Tracheal epithelial cell (primary cell): ENCODE data around the gene TEKT1. TPM values are rescaled to one million over a fixed set of nuclear protein-coding genes. Genes with fewer than 3 reads are reported as not detected.

Source experiments
- total RNA-seq: library from RNA; depleted of rRNA; stranded (reverse); fragments of >200 nt; gene quantifications from 2 replicates; pipeline ENCODE4 v1.2.1, GENCODE V29; 2014

TEKT1 gene
- not detected in 2 replicates for total RNA-seq

DNA sequence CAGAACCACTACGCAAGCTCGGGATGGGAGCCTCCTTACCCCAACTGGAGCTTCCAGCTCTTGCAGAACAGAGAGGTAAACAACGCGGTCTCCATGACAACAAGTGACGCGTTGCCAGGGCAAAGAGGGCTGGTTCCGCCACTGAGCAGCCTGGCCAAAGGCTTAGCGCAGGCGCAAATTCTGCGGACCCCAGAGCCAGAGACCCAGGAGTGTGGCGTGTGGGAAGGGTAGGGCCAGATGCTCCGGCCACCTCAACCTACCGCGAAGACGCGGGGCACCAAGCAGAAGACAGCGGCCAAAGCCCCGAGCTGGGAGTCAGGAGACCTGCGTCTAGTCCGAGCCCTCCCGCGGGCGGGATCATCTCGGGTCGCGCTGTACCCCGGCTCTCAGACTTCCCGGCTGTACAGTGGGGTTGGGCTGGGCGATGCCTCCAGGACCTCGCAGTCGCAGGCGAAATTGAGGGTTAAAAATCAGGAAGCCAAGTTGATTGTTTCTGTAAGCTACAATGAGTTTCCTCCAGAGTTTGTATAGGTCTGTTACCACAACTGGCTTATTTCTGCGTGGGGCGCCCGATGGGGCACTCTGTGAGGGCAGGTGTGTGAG is at the start of gene TEKT1:
TEKT1 (minus strand) TSS at position 69 of the 603 bp plus-strand sequence. CDS start 1,353 bp downstream, outside the sequence.

DNA sequence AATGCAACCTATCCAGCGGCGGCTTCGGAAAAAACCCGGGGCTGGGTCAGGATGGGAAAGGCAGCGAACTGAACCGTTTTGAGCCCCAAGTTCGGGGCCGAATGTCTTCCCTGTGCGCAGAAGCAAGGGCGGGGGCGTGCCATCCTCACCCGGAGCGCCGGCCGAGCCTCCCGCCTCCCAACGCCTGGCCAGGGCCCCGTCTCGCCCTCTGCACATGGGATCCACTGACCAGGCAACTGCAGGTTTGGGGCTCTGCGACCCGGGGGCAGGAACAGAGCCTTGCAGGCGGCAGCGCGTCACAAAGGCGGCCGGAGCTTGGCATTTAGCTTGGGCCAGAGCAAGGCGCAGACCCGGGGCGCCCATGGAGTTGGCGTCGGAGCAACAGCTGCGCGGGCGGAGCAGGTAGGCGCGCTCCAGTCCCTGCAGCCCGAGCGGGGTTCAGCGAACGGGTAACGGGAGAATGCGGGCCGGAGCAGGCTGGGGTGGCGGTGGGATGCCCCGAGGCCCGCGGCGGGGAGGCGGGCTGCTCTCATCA is 55.6 kb downstream of the TEKT1 start, which contains the start of gene FBXO39:
FBXO39 (plus strand) TSS at position 345 of the 535 bp plus-strand sequence. CDS start 3,654 bp downstream, outside the sequence.

DNA sequence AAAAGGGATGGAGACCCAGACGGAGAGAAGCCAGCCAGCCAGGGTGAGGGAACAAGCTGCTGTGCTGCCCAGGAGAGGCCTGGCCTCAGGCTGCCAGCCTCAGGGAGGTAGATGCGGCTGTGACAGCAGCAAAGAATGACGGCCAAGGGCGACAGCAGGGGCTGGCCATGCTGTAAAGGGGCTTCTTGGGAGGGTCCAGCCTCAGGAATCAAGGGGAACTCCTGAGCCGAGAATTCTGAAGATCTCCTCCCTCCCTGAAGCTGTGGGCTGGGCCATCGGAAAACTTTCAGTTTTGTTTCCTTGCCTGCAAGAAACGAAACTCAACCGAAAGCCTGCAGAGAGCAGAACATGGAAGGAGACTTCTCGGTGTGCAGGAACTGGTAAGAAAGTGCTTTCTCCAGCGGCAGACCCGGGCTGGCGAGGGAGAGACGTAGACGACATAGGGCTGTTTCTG is 75.8 kb downstream of the TEKT1 start, which contains the start of gene XAF1:
XAF1 (plus strand) TSS at position 316 of the 454 bp plus-strand sequence; CDS start at position 349, 33 bp downstream.

Other genes with a start within 250 kb of the TEKT1 start
- 7.0 and 8.5 TPM in 2 replicates for gene KIAA0753, start 191.0 kb downstream of the TEKT1 start, total RNA-seq
- gene TXNDC17, start 190.7 kb downstream of the TEKT1 start, total RNA-seq, result 216 and 295 TPM in 2 replicates
- 8.4 and 10.7 TPM in 2 replicates for gene MED31, start 180.1 kb downstream of the TEKT1 start, total RNA-seq
- gene C17orf100, start 180.0 kb downstream of the TEKT1 start, total RNA-seq, result 0.24 and 1.3 TPM in 2 replicates
- gene SLC13A5, start 118.4 kb downstream of the TEKT1 start, total RNA-seq, result 0.21 and 0.96 TPM in 2 replicates
- gene XAF1, start 75.7 kb downstream of the TEKT1 start, total RNA-seq, result 0.43 and 2.2 TPM in 2 replicates
- gene FBXO39, start 55.5 kb downstream of the TEKT1 start, total RNA-seq, result not detected in 2 replicates
- 0.24 TPM in 1 of 2 replicates, not detected in the other for gene ALOX12, start 164.3 kb upstream of the TEKT1 start, total RNA-seq
- 10.7 and 14.7 TPM in 2 replicates for gene RNASEK, start 180.9 kb upstream of the TEKT1 start, total RNA-seq
- under 0.01 TPM in 2 replicates for gene BCL6B, start 191.3 kb upstream of the TEKT1 start, total RNA-seq
- gene SLC16A13, start 204.3 kb upstream of the TEKT1 start, total RNA-seq, result 0.48 and 0.85 TPM in 2 replicates
- 0.24 and 0.43 TPM in 2 replicates for gene SLC16A11, start 212.4 kb upstream of the TEKT1 start, total RNA-seq
- not detected in 2 replicates for gene CLEC10A, start 248.5 kb upstream of the TEKT1 start, total RNA-seq